A549 (cell line): ENCODE data around the gene NDUFS3. TPM values are rescaled to one million over a fixed set of nuclear protein-coding genes. Genes with fewer than 3 reads are reported as not detected.

ENCODE experiments used
- ATAC-seq, 2 experiments: fragments of 200-7000 bp in 1 of 2; fragments of >200 bp in 1 of 2; cut with Nextera tagmentation in 1 of 2; cut with Tn5 transposase in 1 of 2; 3 replicates each; pipeline versions ENCODE4 v1.8.0 to v1.9.1; 2018 to 2020; ENCODE audit warnings: mild to moderate bottlenecking in 1 of 2, moderate library complexity in 1 of 2
- CTCF ChIA-PET: fragments of 300-600 bp; sonication (Branson Sonifier 250); formaldehyde crosslinking; extraction: SDS; loops from one replicate; lab custom pipeline; 2021; ENCODE audit warnings: antibody characterized with exemption, inconsistent platforms; lab: Yijun Ruan, JAX
- POLR2A ChIA-PET: fragments of 350-600 bp; formaldehyde crosslinking; extraction: SDS; loops from one replicate; lab custom pipeline; 2021; ENCODE audit warnings: antibody characterized with exemption, inconsistent platforms; lab: Yijun Ruan, JAX
- DNase-seq, 2 experiments: peaks; one replicate each; pipeline versions ENCODE4 v3.0.0 to v3.0.0-alpha.2; 2011 to 2016; ENCODE audit warnings: low read depth in 1 of 2, low spot score in 1 of 2
- FAIRE-seq: peaks from 2 replicates; lab custom pipeline; 2011; peaks lifted over from hg19 to GRCh38; lab: Jason Lieb, UNC
- H3K27ac ChIP-seq, 2 experiments: fragments of >200 bp; sonication (Bioruptor Twin); formaldehyde crosslinking; 3 replicates each; pipeline ENCODE4 v1.5.1; 2016 to 2017
- H3K4me1 ChIP-seq: fragments of >200 bp; sonication (Bioruptor Twin); formaldehyde crosslinking; 3 replicates; pipeline ENCODE4 v1.6.1; 2016
- H3K4me2 ChIP-seq: fragments of >200 bp; sonication (Bioruptor Twin); formaldehyde crosslinking; 3 replicates; pipeline ENCODE4 v1.6.1; 2016
- H3K4me3 ChIP-seq: fragments of >200 bp; sonication (Bioruptor Twin); formaldehyde crosslinking; 3 replicates; pipeline ENCODE4 v1.5.1; 2016
- H3K9me3 ChIP-seq: fragments of >200 bp; sonication (Bioruptor Twin); formaldehyde crosslinking; 3 replicates; pipeline ENCODE4 v1.6.1; 2016
- CBX2 ChIP-seq: fragments of 200-600 bp; sonication (generic); IDR thresholded peaks from 2 replicates; pipeline ENCODE4 v1.6.1; 2016; ENCODE audit warnings: low read depth, mild to moderate bottlenecking, borderline replicate concordance
- CEBPB ChIP-seq, 2 experiments: fragments of >200 bp in 1 of 2; sonication (Bioruptor Twin) in 1 of 2; formaldehyde crosslinking in 1 of 2; IDR thresholded peaks; 2 replicates each; pipeline ENCODE4 v1.6.1; 2012 to 2016
- CHD2 ChIP-seq: fragments of 150-350 bp; IDR thresholded peaks from 2 replicates; pipeline ENCODE4 v1.6.1; 2014; ENCODE audit warnings: low read length; ENCODE audit not compliant: partially characterized antibody
- CHD4 ChIP-seq: fragments of 200-600 bp; sonication (generic); IDR thresholded peaks from 2 replicates; pipeline ENCODE4 v1.6.1; 2016; ENCODE audit warnings: antibody characterized with exemption, mild to moderate bottlenecking, borderline replicate concordance
- EHMT2 ChIP-seq: fragments of 200-600 bp; sonication (generic); IDR thresholded peaks from 2 replicates; pipeline ENCODE4 v1.6.1; 2016; ENCODE audit warnings: antibody characterized with exemption, low read depth, mild to moderate bottlenecking, moderate library complexity
- ESRRA ChIP-seq: fragments of 150-350 bp; IDR thresholded peaks from 2 replicates; pipeline ENCODE4 v1.6.1; 2014; ENCODE audit warnings: mild to moderate bottlenecking, low read length, borderline replicate concordance
- HEYL ChIP-seq: fragments of 250-450 bp; sonication (Bioruptor Pico); IDR thresholded peaks from 2 replicates; pipeline ENCODE4 v1.8.0; 2021; ENCODE audit warnings: mild to moderate bottlenecking, moderate library complexity
- HOXA7 ChIP-seq: fragments of 250-450 bp; sonication (Bioruptor Pico); IDR thresholded peaks from 2 replicates; pipeline ENCODE4 v1.5.0; 2020; ENCODE audit warnings: mild to moderate bottlenecking, moderate library complexity
- HOXB13 ChIP-seq: fragments of 250-450 bp; sonication (Bioruptor Pico); IDR thresholded peaks from 2 replicates; pipeline ENCODE4 v1.5.0; 2020; ENCODE audit warnings: low read depth, mild to moderate bottlenecking, moderate library complexity
- JUN ChIP-seq, 2 experiments: fragments of >200 bp; sonication (Bioruptor Twin); formaldehyde crosslinking; IDR thresholded peaks; 2 replicates in 1 of 2; 3 replicates in 1 of 2; pipeline ENCODE4 v1.6.1; 2016 to 2017
- KDM1A ChIP-seq: fragments of 200-600 bp; sonication (generic); IDR thresholded peaks from 2 replicates; pipeline ENCODE4 v1.6.1; 2016; ENCODE audit warnings: low read depth, mild to moderate bottlenecking
- MAZ ChIP-seq: fragments of 150-350 bp; IDR thresholded peaks from 2 replicates; pipeline ENCODE4 v1.6.1; 2014; ENCODE audit warnings: antibody characterized with exemption, low read depth, low read length, borderline replicate concordance
- NFE2L2 ChIP-seq: fragments of 150-350 bp; conservative IDR thresholded peaks from 2 replicates; pipeline ENCODE4 v1.6.1; 2014; ENCODE audit warnings: low read length
- NPAS2 ChIP-seq: fragments of 250-450 bp; sonication (Bioruptor Pico); IDR thresholded peaks from 2 replicates; pipeline ENCODE4 v1.8.0; 2022; ENCODE audit warnings: mild to moderate bottlenecking, moderate library complexity, borderline replicate concordance
- POLR2AphosphoS2 ChIP-seq: conservative IDR thresholded peaks from 2 replicates; pipeline ENCODE4 v1.6.1; 2012; ENCODE audit warnings: low read length, improper control_type of control experiment, inconsistent platforms
- RAD21 ChIP-seq, 2 experiments: fragments of >200 bp in 1 of 2; sonication (Bioruptor Twin) in 1 of 2; formaldehyde crosslinking in 1 of 2; IDR thresholded peaks in 1 of 2; conservative IDR thresholded peaks in 1 of 2; 2 replicates in 1 of 2; 3 replicates in 1 of 2; pipeline ENCODE4 v1.6.1; 2012 to 2018; ENCODE audit warnings: inconsistent platforms in 1 of 2
- RARB ChIP-seq: fragments of 250-450 bp; sonication (Bioruptor Pico); IDR thresholded peaks from 2 replicates; pipeline ENCODE4 v1.8.0; 2021; ENCODE audit warnings: mild to moderate bottlenecking, moderate library complexity
- RCOR1 ChIP-seq: fragments of 150-350 bp; IDR thresholded peaks from 2 replicates; pipeline ENCODE4 v1.6.1; 2014; ENCODE audit warnings: antibody characterized with exemption, low read length, low read depth
- SMC3 ChIP-seq: fragments of >200 bp; sonication (Bioruptor Twin); formaldehyde crosslinking; IDR thresholded peaks from 3 replicates; pipeline ENCODE4 v1.6.1; 2018; ENCODE audit warnings: inconsistent platforms
- TFCP2L1 ChIP-seq: fragments of 250-450 bp; sonication (Bioruptor Pico); IDR thresholded peaks from 2 replicates; pipeline ENCODE4 v1.5.0; 2021; ENCODE audit warnings: mild to moderate bottlenecking
- ZFP36 ChIP-seq: fragments of 450-650 bp; IDR thresholded peaks from 2 replicates; pipeline ENCODE4 v1.6.1; 2014; ENCODE audit warnings: borderline replicate concordance; ENCODE audit not compliant: partially characterized antibody
- ZSCAN20 ChIP-seq: fragments of 250-450 bp; sonication (Bioruptor Pico); IDR thresholded peaks from 2 replicates; pipeline ENCODE4 v1.8.0; 2022; ENCODE audit warnings: mild to moderate bottlenecking, moderate library complexity
- WGBS: methylation state at CpG from one replicate; pipeline ENCODE4 v1.1.6; 2017; ENCODE audit errors: missing lambda C conversion rate; 5-methylcytosine and 5-hydroxymethylcytosine counted together
- polyA plus RNA-seq, 4 experiments: library from polyadenylated mRNA; depleted of rRNA in 3 of 4; stranded (reverse); fragments of >200 nt; fragmentation: RNase III in 1 of 4; extraction: RNeasy Plus Mini Kit Qiagen cat#74134 plus additional on column Dnase treatment in 1 of 4; gene quantifications; 2 replicates in 3 of 4; 3 replicates in 1 of 4; pipeline ENCODE4 v1.2.3, GENCODE V29; 2011 to 2017
- TF ChIP-seq, protein P1 (sequence below): fragments of >200 bp; sonication (Bioruptor Twin); formaldehyde crosslinking; IDR thresholded peaks from 3 replicates; pipeline ENCODE4 v1.5.1; 2016
- TF ChIP-seq, protein P2 (sequence below): fragments of >200 bp; sonication (Bioruptor Twin); formaldehyde crosslinking; IDR thresholded peaks from 3 replicates; pipeline ENCODE4 v1.6.1; 2016
- TF ChIP-seq, protein P3 (sequence below): IDR thresholded peaks from 2 replicates; pipeline ENCODE4 v1.6.1; 2012
- TF ChIP-seq, protein P4 (sequence below): IDR thresholded peaks from 2 replicates; pipeline ENCODE4 v1.6.1; 2012
- TF ChIP-seq, protein P5 (sequence below): fragments of >200 bp; sonication (Bioruptor Twin); formaldehyde crosslinking; IDR thresholded peaks from 2 replicates; pipeline ENCODE4 v1.6.1; 2016
- TF ChIP-seq, protein P6 (sequence below): fragments of 450-650 bp; IDR thresholded peaks from 2 replicates; pipeline ENCODE4 v1.6.1; 2014; ENCODE audit warnings: antibody characterized with exemption
- TF ChIP-seq, protein P7 (sequence below): fragments of 150-350 bp; IDR thresholded peaks from 2 replicates; pipeline ENCODE4 v1.6.1; 2014; ENCODE audit warnings: low read depth, mild to moderate bottlenecking, low read length

Gene NDUFS3
- polyA plus RNA-seq, 2 of the 4 experiments (the other 2 are of a cell fraction) = 142 to 156 TPM

DNA sequence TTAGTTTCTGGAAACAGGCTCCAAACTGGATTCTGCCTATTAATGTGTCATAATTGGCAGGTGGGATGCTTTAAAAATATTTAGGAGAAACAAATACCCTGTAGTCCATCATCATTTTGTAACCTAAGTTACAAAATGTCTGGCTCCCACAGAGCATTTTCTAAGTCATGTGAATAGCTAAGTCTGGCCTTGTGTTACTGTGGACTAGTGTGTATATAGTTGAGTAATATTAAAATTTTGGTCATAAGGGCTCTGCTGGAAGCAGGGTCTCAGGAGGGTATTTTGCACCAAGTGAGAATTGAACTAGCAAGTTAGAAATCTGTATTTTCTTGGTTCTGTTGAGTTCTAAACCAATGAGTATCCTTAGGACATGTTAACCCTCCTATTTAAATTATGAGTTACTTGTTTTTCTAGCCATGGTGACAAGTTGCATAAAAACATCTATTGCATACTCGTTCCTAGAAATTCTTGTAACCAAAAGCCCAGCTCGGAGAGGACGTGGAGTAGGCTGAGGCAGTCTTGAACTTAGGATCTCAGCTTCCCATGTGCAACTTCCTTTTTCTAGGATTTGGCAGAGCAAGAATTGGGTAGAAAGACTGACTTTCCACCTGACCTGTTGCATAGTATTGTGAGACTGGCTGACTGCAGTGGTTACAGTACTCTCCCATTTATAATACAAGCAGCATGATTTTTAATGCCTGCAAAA is 8.1 kb upstream of the NDUFS3 start:
- TF ChIP-seq, protein P1, sequence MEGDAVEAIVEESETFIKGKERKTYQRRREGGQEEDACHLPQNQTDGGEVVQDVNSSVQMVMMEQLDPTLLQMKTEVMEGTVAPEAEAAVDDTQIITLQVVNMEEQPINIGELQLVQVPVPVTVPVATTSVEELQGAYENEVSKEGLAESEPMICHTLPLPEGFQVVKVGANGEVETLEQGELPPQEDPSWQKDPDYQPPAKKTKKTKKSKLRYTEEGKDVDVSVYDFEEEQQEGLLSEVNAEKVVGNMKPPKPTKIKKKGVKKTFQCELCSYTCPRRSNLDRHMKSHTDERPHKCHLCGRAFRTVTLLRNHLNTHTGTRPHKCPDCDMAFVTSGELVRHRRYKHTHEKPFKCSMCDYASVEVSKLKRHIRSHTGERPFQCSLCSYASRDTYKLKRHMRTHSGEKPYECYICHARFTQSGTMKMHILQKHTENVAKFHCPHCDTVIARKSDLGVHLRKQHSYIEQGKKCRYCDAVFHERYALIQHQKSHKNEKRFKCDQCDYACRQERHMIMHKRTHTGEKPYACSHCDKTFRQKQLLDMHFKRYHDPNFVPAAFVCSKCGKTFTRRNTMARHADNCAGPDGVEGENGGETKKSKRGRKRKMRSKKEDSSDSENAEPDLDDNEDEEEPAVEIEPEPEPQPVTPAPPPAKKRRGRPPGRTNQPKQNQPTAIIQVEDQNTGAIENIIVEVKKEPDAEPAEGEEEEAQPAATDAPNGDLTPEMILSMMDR = no peak
- TF ChIP-seq EHMT2 (no peak), RCOR1 (no peak), ESRRA (no peak), RAD21 (conservative IDR thresholded peaks at IDR 0.05 in 1 of 2, IDR thresholded peaks at IDR 0.05 in 1 of 2) (no peak), TFCP2L1 (CRISPR knock-in tag) (no peak)
- TF ChIP-seq, protein P2, sequence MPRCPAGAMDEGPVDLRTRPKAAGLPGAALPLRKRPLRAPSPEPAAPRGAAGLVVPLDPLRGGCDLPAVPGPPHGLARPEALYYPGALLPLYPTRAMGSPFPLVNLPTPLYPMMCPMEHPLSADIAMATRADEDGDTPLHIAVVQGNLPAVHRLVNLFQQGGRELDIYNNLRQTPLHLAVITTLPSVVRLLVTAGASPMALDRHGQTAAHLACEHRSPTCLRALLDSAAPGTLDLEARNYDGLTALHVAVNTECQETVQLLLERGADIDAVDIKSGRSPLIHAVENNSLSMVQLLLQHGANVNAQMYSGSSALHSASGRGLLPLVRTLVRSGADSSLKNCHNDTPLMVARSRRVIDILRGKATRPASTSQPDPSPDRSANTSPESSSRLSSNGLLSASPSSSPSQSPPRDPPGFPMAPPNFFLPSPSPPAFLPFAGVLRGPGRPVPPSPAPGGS = no peak
- TF ChIP-seq, protein P3, sequence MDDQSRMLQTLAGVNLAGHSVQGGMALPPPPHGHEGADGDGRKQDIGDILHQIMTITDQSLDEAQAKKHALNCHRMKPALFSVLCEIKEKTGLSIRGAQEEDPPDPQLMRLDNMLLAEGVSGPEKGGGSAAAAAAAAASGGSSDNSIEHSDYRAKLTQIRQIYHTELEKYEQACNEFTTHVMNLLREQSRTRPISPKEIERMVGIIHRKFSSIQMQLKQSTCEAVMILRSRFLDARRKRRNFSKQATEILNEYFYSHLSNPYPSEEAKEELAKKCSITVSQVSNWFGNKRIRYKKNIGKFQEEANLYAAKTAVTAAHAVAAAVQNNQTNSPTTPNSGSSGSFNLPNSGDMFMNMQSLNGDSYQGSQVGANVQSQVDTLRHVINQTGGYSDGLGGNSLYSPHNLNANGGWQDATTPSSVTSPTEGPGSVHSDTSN = no peak
- TF ChIP-seq, protein P4, sequence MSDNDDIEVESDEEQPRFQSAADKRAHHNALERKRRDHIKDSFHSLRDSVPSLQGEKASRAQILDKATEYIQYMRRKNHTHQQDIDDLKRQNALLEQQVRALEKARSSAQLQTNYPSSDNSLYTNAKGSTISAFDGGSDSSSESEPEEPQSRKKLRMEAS = no peak
- ATAC-seq (no peak), DNase-seq (no peak), FAIRE-seq (no peak)
- peaks cover 9% of the 10 kb centered on the region; the same call in 2 of the 3 replicates for H3K4me1 ChIP-seq
- ChIA-PET POLR2A (no interaction called here), CTCF (interaction anchor here (0.6 to 2.3 kb wide), 5 partner anchors 8 to 19 kb away, joined by 3 to 6 read pairs (median 3); partner anchors contain the start of genes KBTBD4 and NDUFS3)
- H3K9me3 ChIP-seq = no peaks in the 10 kb centered on the region
- no peak overlapping the region for H3K27ac ChIP-seq
- WGBS = 92% methylated on average over 3 of the region's 3 CpGs
- H3K4me2 ChIP-seq = no peak overlapping the region
- no peak overlapping the region for H3K4me3 ChIP-seq

DNA sequence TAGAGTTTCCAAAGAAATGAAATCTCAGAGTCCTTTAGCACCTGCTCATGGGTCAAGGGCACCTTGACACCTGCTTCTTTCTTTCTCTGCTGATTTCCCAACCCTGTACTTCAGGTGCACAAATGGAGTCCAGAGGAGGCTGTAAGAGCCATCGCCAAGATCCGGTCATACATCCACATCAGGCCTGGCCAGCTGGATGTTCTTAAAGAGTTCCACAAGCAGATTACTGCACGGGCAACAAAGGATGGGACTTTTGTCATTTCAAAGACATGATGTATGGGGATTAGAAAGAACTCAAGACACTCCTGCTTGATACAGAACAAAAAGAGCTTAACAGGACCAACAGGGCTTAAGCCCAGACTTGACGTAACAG is 7.5 kb upstream of the NDUFS3 start:
- Histone ChIP-seq H3K4me3 (no peak overlapping the region), H3K4me1 (peaks cover 7% of the 10 kb centered on the region; the same call in 2 of the 3 replicates), H3K4me2 (no peak overlapping the region), H3K9me3 (no peaks in the 10 kb centered on the region), H3K27ac (no peak overlapping the region)
- WGBS = 94% methylated on average over 4 of the region's 4 CpGs
- POLR2A ChIA-PET = no interaction called here
- CTCF ChIA-PET = interaction anchor here (0.6 to 1.1 kb wide), 4 partner anchors 9 to 27 kb away, joined by 3 read pairs; no protein-coding TSS in a partner anchor
- no peak for ATAC-seq
- FAIRE-seq = no peak
- DNase-seq = no peak
- TF ChIP-seq, protein P5, sequence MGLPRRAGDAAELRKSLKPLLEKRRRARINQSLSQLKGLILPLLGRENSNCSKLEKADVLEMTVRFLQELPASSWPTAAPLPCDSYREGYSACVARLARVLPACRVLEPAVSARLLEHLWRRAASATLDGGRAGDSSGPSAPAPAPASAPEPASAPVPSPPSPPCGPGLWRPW = no peak
- no peak for TF ChIP-seq HOXB13 (CRISPR knock-in tag)
- TF ChIP-seq ZFP36 = no peak
- no peak for TF ChIP-seq CBX2
- no peak for TF ChIP-seq POLR2AphosphoS2
- TF ChIP-seq NFE2L2 = no peak
- no peak for TF ChIP-seq JUN (IDR thresholded peaks at IDR 0.05)
- TF ChIP-seq HOXA7 (CRISPR knock-in tag) = no peak
- TF ChIP-seq HEYL = no peak
- TF ChIP-seq, protein P6, sequence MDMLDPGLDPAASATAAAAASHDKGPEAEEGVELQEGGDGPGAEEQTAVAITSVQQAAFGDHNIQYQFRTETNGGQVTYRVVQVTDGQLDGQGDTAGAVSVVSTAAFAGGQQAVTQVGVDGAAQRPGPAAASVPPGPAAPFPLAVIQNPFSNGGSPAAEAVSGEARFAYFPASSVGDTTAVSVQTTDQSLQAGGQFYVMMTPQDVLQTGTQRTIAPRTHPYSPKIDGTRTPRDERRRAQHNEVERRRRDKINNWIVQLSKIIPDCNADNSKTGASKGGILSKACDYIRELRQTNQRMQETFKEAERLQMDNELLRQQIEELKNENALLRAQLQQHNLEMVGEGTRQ = no peak
- TF ChIP-seq CHD4 = no peak
- no peak for TF ChIP-seq CEBPB (IDR thresholded peaks at IDR 0.05)
- TF ChIP-seq, protein P7, sequence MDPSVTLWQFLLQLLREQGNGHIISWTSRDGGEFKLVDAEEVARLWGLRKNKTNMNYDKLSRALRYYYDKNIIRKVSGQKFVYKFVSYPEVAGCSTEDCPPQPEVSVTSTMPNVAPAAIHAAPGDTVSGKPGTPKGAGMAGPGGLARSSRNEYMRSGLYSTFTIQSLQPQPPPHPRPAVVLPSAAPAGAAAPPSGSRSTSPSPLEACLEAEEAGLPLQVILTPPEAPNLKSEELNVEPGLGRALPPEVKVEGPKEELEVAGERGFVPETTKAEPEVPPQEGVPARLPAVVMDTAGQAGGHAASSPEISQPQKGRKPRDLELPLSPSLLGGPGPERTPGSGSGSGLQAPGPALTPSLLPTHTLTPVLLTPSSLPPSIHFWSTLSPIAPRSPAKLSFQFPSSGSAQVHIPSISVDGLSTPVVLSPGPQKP = no peak
- no peak for TF ChIP-seq RARB (CRISPR knock-in tag)
- TF ChIP-seq CHD2 = no peak
- TF ChIP-seq SMC3 = no peak
- TF ChIP-seq MAZ = no peak
- no peak for TF ChIP-seq KDM1A
- no peak for TF ChIP-seq NPAS2
- no peak for TF ChIP-seq ZSCAN20 (CRISPR knock-in tag)
